GM12801 (cell line): ENCODE measurements around the gene LPCAT2.

Experiments used
- CTCF ChIP-seq: IDR thresholded peaks from one replicate; pipeline ENCODE4 v1.5.1; 2011; ENCODE audit warnings: control low read depth; ENCODE audit not compliant: insufficient read length; ENCODE audit errors: extremely low read depth

The LPCAT2 gene

GRCh38 chr16:55476625-55477533, 32.0 kb upstream of the LPCAT2 start:
- no peak for TF ChIP-seq CTCF

- TF ChIP-seq CTCF, result no peak
Observed at GRCh38 chr16:55477736-55478135, 31.1 kb upstream of the LPCAT2 start.

- no peak for TF ChIP-seq CTCF
Observed at GRCh38 chr16:55478827-55479429, 29.9 kb upstream of the LPCAT2 start, which contains the start of gene MMP2. Gene MMP2, plus strand, starts transcription at chr16:55479198. Its CDS starts 282 bp downstream, at chr16:55479480.

GRCh38 chr16:55479430-55480140, 29.3 kb upstream of the LPCAT2 start:
- TF ChIP-seq CTCF, result no peak

GRCh38 chr16:55480228-55480655, 28.6 kb upstream of the LPCAT2 start:
- TF ChIP-seq CTCF, result no peak

GRCh38 chr16:55481023-55481422, 27.8 kb upstream of the LPCAT2 start:
- TF ChIP-seq CTCF, result no peak

- TF ChIP-seq CTCF, result no peak
Observed at GRCh38 chr16:55482056-55482455, 26.8 kb upstream of the LPCAT2 start.
